ENCODE results near the gene GPR141.

The GPR141 gene

GRCh38 chr7:37786741-37787569, 103.4 kb downstream of the GPR141 start:
- no peak for DNase-seq
